HG03354 (cell line): ENCODE measurements around the gene ZFAND3.

Experiments used
- ATAC-seq: cut with Tn5 transposase; IDR thresholded peaks from one replicate; pipeline ENCODE4 v1.9.1; 2021; ENCODE audit warnings: mild to moderate bottlenecking; ENCODE audit not compliant: unreplicated experiment, poor library complexity, severe bottlenecking

The ZFAND3 gene

GRCh38 chr6:38057994-38058393, 238.5 kb downstream of the ZFAND3 start:
- ATAC-seq, result no peak

- ATAC-seq, result no peak
Measured at GRCh38 chr6:38062066-38062465, 242.5 kb downstream of the ZFAND3 start.

GRCh38 chr6:38063973-38064372, 244.4 kb downstream of the ZFAND3 start:
- ATAC-seq, result no peak

- ATAC-seq, result no peak
Measured at GRCh38 chr6:38064431-38064830, 244.9 kb downstream of the ZFAND3 start.

- no peak for ATAC-seq
Measured at GRCh38 chr6:38065734-38066305, 246.3 kb downstream of the ZFAND3 start.

GRCh38 chr6:38067263-38067980, 247.9 kb downstream of the ZFAND3 start:
- no peak for ATAC-seq

GRCh38 chr6:38068854-38069590, 249.5 kb downstream of the ZFAND3 start:
- no peak for ATAC-seq

GRCh38 chr6:38077488-38078030, 258.0 kb downstream of the ZFAND3 start:
- ATAC-seq, result no peak

- no peak for ATAC-seq
Measured at GRCh38 chr6:38078671-38079070, 259.1 kb downstream of the ZFAND3 start.

GRCh38 chr6:38079107-38079506, 259.6 kb downstream of the ZFAND3 start:
- no peak for ATAC-seq

GRCh38 chr6:38079537-38079936, 260.0 kb downstream of the ZFAND3 start:
- no peak for ATAC-seq

- ATAC-seq, result no peak
Measured at GRCh38 chr6:38080360-38080759, 260.8 kb downstream of the ZFAND3 start.

GRCh38 chr6:38080889-38081288, 261.4 kb downstream of the ZFAND3 start:
- no peak for ATAC-seq

- ATAC-seq, result no peak
Measured at GRCh38 chr6:38085031-38085430, 265.5 kb downstream of the ZFAND3 start.

- no peak for ATAC-seq
Measured at GRCh38 chr6:38086346-38086745, 266.8 kb downstream of the ZFAND3 start.

GRCh38 chr6:38088010-38088409, 268.5 kb downstream of the ZFAND3 start:
- ATAC-seq, result no peak

GRCh38 chr6:38088829-38089228, 269.3 kb downstream of the ZFAND3 start:
- ATAC-seq, result no peak

- no peak for ATAC-seq
Measured at GRCh38 chr6:38091613-38092012, 272.1 kb downstream of the ZFAND3 start.

- ATAC-seq, result no peak
Measured at GRCh38 chr6:38092465-38092864, 272.9 kb downstream of the ZFAND3 start.

GRCh38 chr6:38092964-38093363, 273.4 kb downstream of the ZFAND3 start:
- no peak for ATAC-seq

GRCh38 chr6:38095054-38095453, 275.5 kb downstream of the ZFAND3 start:
- no peak for ATAC-seq
